Mesenteric fat pad (tissue), 1 donor: Measurements from ENCODE around the gene OR2H2. TPM values are rescaled to one million over a fixed set of nuclear protein-coding genes. Genes with fewer than 3 reads are reported as not detected.
A peak's percentile ranks its signal among the peaks of the same experiment; 100 is the strongest.

Experiments used
- DNase-seq: peaks from one replicate; pipeline ENCODE4 v3.0.0-alpha.2; 2020; ENCODE audit warnings: low spot score
- total RNA-seq: library from RNA; stranded (reverse); fragmentation: NEBNext Ultra II Directional; extraction: Animal tissue kit (Norgen Biotek cat#: 25700); gene quantifications from one replicate; pipeline ENCODE4 v1.2.1, GENCODE V29; 2021
- donor health status: DM: yes; HTN: yes; CAD: no.

OR2H2 gene
- total RNA-seq, 1 donor from 2014 or later: not detected

DNA sequence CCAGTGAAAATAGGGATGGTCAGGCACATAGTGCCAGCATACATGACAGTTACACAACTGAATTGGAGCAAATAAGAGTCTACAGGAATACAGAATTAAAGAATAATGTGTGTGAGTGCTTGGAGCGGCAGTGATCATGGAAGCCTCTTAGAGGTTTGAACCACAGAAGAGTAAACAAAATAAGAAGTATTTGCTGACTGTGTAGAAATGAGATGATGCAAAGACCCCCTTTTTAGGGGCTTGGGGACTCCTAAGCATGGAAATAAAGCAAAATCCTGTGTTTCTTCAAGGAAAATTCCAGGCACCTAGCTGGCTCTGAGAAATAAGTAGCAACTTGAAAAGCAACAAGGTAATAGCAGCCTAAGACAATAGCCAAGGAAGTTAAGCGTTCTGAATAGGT, 6.8 kb downstream of the OR2H2 start:
- DNase-seq: no peak

DNA sequence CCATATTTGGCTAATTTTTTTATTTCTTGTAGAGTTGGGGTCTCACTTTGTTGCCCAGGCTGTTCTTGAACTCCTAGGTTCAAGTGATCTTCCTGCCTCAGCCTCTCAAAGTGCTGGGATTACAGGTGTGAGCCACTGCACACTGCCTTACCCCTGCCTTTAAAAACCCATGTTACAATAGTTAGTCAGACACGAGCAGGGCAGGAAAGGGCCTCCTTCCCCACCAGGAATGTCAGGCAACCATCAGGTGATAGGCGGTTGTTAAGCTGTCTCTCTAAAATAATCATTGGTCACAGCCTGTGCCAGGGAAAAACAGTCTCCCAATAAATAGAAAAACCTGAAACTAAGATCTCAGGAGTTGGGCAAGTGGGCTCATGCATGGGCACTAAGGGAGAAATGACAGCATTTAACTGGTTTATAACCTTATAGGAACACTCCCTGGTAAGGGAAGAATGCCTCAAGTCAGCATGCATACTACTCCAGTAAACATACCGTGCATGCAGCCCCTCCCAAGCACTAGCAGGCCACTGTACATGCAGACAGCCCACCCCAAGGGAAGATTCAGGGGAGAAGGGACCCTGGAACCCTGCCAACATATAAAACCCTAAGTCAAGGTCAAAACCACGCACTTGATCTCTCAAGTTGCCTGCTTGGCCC, 8.4 kb downstream of the OR2H2 start:
- DNase-seq: no peak

- no peak for DNase-seq
Observed at GRCh38 chr6:29596381-29596900, 11.5 kb downstream of the OR2H2 start.

DNA sequence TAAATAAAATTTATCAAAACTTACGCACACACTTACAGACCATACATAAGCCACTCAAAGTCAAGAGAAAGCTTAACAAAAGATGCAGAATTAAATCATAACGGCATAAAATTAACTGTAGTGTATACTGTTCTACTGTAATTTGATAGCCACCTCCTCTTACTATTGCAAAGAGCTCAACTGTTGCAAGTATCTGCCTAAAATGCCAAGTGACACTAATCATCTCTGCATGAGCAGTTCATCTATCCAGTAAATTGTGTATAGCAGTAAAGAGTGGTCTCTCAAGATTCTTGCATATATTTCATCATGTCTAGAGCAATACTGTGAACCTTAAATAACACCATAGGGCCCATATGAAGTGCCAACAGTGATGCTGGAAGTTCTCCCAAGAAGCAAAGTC, 12.3 kb downstream of the OR2H2 start:
- no peak for DNase-seq

DNA sequence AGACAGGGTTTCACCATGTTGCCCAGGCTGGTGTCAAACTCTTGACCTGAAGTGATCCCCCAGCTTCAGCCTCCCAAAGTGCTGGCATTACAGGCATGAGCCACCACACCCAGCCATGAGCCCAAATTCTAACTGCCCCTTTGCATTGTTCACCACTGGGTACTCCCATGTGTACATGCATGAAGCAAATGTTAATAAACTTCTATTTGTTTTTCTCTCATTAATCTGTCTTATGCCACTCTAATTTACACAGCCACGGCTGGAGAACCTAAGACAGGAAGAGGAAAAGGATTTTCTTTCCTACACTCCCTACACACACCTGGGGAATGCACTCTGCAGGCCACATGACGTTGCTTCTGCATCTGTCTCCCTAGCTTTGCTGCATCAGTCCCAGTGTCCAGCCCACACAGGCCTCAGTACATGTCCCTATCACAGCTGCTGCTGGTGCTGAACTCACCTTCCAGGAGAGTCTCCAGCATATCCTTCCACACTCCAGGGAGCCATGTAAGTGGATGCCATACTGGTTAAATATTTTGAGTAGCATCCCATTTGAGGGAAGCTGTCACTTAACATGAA, 13.3 kb downstream of the OR2H2 start:
- no peak for DNase-seq

- no peak for DNase-seq
Observed at GRCh38 chr6:29602564-29603361, 17.8 kb downstream of the OR2H2 start.

- no peak for DNase-seq
Observed at GRCh38 chr6:29603456-29603855, 18.5 kb downstream of the OR2H2 start.

- no peak for DNase-seq
Observed at GRCh38 chr6:29603930-29604329, 19.0 kb downstream of the OR2H2 start.

DNA sequence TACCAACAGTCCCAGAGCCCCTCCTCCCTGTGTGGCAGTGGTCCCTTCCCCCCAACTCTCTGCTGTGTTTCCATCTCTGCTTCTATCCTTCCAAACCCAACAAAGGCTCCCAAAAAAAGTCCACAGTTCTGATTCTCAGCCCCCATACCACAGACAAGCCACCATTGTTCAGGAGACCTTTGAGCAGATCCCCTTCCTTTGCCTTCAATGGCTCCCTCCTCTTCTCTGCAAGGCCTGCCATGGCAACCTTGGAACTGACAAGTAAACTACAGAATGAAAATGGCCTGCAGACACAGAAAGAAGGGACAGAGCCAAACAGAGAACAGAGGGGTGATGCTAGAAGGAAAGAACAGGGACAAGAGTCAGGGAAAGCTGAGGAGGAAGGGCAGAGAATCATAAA, 23.2 kb downstream of the OR2H2 start:
- DNase-seq: no peak

GRCh38 chr6:29610540-29610939, 25.6 kb downstream of the OR2H2 start:
- no peak for DNase-seq

DNA sequence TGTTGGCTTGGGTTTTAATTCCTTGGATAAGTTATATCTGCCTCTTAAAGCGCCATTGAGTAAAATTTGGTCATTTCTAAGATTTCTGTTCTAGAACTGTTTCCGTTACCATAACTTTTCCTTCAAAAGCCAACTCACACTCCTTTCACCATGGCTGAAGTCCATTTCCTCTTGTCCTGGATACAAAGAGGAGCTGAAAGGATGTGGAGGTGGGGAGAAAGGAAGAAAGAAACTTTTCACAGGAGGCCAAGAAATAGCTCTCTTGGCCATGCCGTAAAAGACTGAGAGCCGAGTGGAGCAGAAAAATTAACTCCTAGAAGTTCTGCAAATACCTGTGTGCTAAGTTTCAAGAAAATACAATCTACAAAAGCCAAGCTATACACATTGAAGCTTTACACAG, 26.5 kb downstream of the OR2H2 start:
- no peak for DNase-seq

DNA sequence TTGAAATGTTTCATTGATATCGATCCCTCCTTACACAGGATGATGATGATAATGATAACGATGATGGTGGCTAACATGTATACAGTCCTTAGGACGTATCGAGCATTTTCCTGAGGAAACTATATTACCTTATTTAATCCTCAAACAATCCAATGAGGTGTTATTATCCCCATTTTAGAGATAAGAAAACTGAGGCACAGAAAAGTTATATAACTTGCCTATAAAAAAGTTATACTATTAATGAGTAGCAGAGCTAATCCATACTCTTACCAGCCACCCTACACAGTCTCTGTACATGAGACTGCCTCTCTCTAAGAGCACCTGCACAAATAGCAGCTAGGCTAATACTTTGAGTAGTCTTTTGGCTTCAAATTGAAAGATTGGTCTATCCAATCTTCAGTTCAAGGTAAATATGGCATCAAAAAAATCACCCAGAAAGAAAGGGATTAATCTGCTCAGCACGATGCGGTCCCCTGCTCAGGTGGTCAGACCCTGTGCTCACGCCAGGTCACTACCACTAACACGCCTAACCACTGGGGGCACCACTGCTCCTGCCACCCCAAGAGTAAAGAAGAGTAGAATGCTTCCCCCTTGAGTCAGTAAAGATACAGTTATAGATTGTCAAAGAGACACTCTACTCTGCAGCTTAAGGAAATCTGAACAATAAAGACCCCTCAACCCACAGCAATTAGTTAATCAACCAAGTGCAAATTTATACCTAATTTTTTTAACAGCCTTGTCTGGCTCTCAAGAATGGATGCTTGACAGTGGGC, 33.0 kb downstream of the OR2H2 start:
- DNase-seq: no peak

- no peak for DNase-seq
Observed at GRCh38 chr6:29619578-29620160, 34.7 kb downstream of the OR2H2 start.

DNA sequence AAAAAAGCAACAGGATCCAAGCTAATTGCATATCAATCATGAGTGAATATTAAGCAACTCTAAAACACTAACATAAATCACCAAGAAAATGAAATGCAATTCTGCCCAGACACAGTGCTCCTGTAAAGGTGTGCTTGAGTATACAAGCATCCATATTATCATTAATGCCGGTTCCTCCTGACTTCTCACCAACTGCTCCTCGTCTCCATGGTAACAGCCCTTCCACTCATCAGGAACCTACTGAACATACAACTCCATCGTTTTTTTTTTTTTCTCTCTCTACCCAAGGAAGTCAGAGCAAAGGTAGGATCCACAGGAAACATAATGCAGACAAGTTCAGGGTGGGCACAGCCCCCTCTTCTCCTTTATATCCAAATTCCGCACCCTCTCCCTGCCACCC, 35.7 kb downstream of the OR2H2 start:
- no peak for DNase-seq

DNA sequence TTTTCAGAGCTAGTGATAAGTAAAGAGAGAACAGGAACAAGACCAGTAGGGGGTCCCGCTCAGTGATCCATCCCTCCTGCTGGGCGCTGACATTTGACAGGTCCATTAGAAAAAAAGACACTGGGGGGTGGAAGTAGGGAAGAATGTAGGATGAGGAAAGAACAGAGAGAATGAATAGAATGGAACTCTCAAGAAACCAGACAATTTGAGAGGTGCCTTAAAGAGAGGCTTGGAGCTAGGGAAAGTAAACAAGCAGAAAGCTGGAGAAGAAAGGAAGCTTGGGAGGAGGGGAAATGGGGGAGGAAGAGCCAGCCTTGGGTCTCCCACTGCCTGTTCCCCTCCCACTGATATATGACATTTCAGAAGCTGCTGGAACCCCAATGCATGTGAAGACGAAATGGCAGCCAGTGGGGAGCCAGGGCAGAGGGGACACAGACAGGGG, 39.6 kb downstream of the OR2H2 start:
- no peak for DNase-seq

DNA sequence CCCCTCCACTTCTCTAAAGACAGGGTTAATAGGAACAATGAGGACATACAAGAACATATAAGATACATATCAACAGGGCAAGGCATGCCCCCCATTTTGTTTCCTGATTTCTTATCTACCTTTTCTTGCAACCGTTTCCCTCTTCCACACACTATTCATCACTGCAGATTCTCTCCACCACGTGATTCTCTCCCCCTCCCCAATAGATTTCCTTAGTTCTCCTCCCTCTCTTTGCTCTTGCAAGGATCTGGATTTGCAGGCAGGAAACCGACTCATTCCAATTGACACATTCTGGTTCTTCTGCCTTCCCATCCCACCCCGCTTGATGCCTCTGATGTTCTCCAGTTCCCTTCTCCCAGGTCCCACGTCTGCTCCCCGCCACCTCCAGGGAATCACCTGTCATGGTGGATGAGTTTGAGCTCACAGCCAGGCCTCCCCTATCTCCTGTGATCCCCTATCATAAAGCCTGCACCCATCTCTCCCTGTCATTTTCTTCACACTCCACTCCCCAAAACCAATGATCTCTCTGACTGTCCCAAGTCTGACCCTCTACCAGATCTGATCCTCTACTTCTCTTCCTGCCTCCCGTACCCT, 40.5 kb downstream of the OR2H2 start:
- no peak for DNase-seq

- DNase-seq: peak; percentile 78
Observed at GRCh38 chr6:29626948-29627754, 42.2 kb downstream of the OR2H2 start.

DNA sequence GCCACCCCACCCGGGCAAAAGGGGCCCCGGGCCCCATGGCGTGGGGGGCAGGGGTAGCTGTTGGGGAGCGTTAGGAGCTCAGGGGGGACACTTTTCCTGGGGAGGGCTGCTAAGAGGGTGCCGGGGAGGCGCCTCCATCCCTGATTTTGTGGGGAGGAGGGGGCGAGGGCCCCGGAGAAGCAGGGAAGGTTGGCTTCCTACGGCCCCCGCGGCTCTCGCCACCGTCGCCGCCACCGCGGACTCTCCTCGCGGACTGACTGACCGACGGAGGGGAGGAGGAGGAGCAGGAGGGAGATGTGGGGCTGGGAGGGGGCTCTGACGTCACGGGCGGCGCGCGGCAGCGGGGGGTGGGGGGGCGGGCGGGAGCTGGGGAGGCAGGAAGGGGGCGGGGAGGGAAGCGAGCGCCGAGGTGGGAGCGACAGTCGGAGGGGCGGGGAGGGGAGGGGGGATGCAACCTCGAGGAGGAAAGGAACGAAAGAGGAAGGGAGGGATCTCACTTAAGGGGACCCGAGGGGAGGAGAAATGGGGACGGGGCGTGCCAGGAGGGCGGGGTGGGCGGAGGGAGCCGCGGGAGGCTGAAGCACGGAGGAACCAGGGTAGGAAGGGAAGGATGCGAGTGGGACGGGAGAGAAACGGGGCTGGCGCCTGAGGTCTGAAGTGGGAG, 43.0 kb downstream of the OR2H2 start:
- peak; percentile 90 for DNase-seq
